Breast epithelium (tissue), 4 donors: Measurements from ENCODE around the gene GALNT2. TPM values are rescaled to one million over a fixed set of nuclear protein-coding genes. Genes with fewer than 3 reads are reported as not detected.

Experiments used
- DNase-seq, 2 donors: peaks; one replicate each; pipeline ENCODE4 v3.0.0-alpha.2; 2019; ENCODE audit warnings: low spot score in 2 of 2
- H3K27ac ChIP-seq, 2 donors: fragments of 200-600 bp; sonication (generic) in 1 of 2; one replicate each; pipeline ENCODE4 v1.5.1; 2016 to 2019; ENCODE audit warnings: mild to moderate bottlenecking in 1 of 2
- H3K27me3 ChIP-seq, 2 donors: fragments of 200-600 bp; sonication (generic) in 1 of 2; one replicate each; pipeline versions ENCODE4 v1.5.1 to v1.6.0; 2017 to 2019; ENCODE audit warnings: control low read depth in 1 of 2, mild to moderate bottlenecking in 1 of 2
- H3K36me3 ChIP-seq: fragments of 200-600 bp; one replicate; pipeline ENCODE4 v1.5.1; 2019
- H3K4me1 ChIP-seq, 2 donors: fragments of 200-600 bp; sonication (generic); one replicate each; pipeline ENCODE4 v1.5.1; 2016 to 2019; ENCODE audit warnings: control low read depth in 1 of 2
- H3K4me3 ChIP-seq, 3 donors: fragments of 200-600 bp; sonication (generic); 1 replicate in 2 of 3; 2 replicates in 1 of 3; pipeline ENCODE4 v1.5.1; 2016 to 2019; ENCODE audit warnings: mild to moderate bottlenecking in 3 of 3, moderate library complexity in 2 of 3
- H3K9me3 ChIP-seq, 2 donors: fragments of 200-600 bp; sonication (generic) in 1 of 2; one replicate each; pipeline ENCODE4 v1.5.1; 2016 to 2019; ENCODE audit warnings: control low read depth in 1 of 2
- POLR2A ChIP-seq: fragments of 450-650 bp; IDR thresholded peaks from one replicate; pipeline ENCODE4 v1.6.1; 2016; ENCODE audit warnings: antibody characterized with exemption, mild to moderate bottlenecking, moderate library complexity
- POLR2AphosphoS5 ChIP-seq, 3 donors: sonication (generic); formaldehyde crosslinking; IDR thresholded peaks; one replicate each; pipeline ENCODE4 v1.6.1; 2017; ENCODE audit warnings: antibody characterized with exemption in 3 of 3
- intact Hi-C: fragments of 100-400 bp; cut with DNase I; formaldehyde crosslinking; loops from one replicate; pipeline ENCODE4 v1.15.1; 2023; ENCODE audit warnings: low total_unique reads
- total RNA-seq, 3 donors: library from RNA; depleted of rRNA; stranded (reverse); fragments of >200 nt; gene quantifications; one replicate each; pipeline ENCODE4 v1.1.0, GENCODE V29; 2016
- TF ChIP-seq, protein P1 (sequence below), 3 donors: fragments of 450-650 bp; IDR thresholded peaks; one replicate each; pipeline ENCODE4 v1.5.1; 2016 to 2017; ENCODE audit warnings: antibody characterized with exemption in 3 of 3, mild to moderate bottlenecking in 3 of 3, moderate library complexity in 3 of 3

The GALNT2 gene
- total RNA-seq, 3 donors from 2014 or later: 27.4 to 53.0 (median 42.6) TPM

DNA sequence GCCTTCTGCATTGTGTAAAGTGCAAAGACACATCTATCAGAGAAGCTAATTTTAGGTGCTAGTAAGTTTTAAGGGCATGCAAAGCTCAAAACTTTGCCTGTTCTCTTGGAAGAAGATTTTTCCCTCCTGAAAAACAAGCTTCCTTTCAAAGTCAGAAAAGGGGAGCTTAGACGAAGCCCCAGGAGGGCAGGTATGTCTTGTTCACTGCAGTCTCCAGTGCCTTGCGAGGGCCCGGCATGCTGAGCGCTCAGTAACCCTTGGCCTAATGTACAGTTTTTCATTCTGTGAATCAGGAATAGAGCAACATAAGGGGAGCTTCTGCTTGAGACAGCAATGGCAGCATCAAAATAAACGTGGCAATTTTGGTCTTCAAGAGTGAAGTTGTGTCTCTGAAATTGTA, 35.0 kb downstream of the GALNT2 start:
- H3K4me3 ChIP-seq: no peak overlapping the region
- no peaks in the 10 kb centered on the region for H3K36me3 ChIP-seq
- no peak for DNase-seq
- TF ChIP-seq, protein P1, sequence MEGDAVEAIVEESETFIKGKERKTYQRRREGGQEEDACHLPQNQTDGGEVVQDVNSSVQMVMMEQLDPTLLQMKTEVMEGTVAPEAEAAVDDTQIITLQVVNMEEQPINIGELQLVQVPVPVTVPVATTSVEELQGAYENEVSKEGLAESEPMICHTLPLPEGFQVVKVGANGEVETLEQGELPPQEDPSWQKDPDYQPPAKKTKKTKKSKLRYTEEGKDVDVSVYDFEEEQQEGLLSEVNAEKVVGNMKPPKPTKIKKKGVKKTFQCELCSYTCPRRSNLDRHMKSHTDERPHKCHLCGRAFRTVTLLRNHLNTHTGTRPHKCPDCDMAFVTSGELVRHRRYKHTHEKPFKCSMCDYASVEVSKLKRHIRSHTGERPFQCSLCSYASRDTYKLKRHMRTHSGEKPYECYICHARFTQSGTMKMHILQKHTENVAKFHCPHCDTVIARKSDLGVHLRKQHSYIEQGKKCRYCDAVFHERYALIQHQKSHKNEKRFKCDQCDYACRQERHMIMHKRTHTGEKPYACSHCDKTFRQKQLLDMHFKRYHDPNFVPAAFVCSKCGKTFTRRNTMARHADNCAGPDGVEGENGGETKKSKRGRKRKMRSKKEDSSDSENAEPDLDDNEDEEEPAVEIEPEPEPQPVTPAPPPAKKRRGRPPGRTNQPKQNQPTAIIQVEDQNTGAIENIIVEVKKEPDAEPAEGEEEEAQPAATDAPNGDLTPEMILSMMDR (IDR thresholded peaks at IDR 0.05): no peak
- TF ChIP-seq POLR2A: no peak
- TF ChIP-seq POLR2AphosphoS5 (IDR thresholded peaks at IDR 0.05): no peak
- intact Hi-C loops: no loop called here
- no peaks in the 10 kb centered on the region for H3K9me3 ChIP-seq
- no peaks in the 10 kb centered on the region for H3K27me3 ChIP-seq
- peaks cover 3 to 9% of the 10 kb centered on the region in 2 donors for H3K4me1 ChIP-seq
- H3K27ac ChIP-seq: no peak overlapping the region

DNA sequence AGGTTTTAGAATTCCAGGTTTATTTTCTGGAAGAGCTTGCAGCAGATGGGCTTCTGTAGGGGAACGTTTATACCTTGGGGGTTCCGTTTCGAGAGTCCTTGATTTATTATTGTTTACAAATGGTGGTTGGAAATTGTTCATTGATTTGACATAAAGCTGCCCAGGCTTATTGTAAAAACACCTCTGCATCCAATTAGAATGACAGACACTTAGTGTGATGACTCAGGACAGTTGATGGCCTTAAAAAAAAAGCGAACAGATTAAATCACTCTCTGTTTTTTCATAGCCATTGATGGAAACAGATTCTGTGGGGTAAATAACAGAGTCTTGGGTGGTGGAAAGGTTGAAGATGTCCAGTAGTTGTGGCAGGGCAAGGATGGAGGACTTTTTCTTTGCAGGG, 35.4 kb downstream of the GALNT2 start:
- peaks cover 3 to 9% of the 10 kb centered on the region in 2 donors for H3K4me1 ChIP-seq
- no peaks in the 10 kb centered on the region for H3K9me3 ChIP-seq
- H3K36me3 ChIP-seq: no peaks in the 10 kb centered on the region
- intact Hi-C loops: no loop called here
- H3K27me3 ChIP-seq: no peaks in the 10 kb centered on the region
- H3K27ac ChIP-seq: no peak overlapping the region
- H3K4me3 ChIP-seq: no peak overlapping the region
- DNase-seq: no peak
- TF ChIP-seq, protein P1 (IDR thresholded peaks at IDR 0.05): no peak
- no peak for TF ChIP-seq POLR2AphosphoS5 (IDR thresholded peaks at IDR 0.05)
- TF ChIP-seq POLR2A: no peak

GRCh38 chr1:230103306-230104173, 36.5 kb downstream of the GALNT2 start:
- no peak overlapping the region for H3K4me3 ChIP-seq
- H3K4me1 ChIP-seq: peaks cover 3 to 9% of the 10 kb centered on the region in 2 donors
- TF ChIP-seq POLR2A: no peak
- TF ChIP-seq, protein P1 (IDR thresholded peaks at IDR 0.05): no peak
- no peak for TF ChIP-seq POLR2AphosphoS5 (IDR thresholded peaks at IDR 0.05)
- intact Hi-C loops: no loop called here
- no peaks in the 10 kb centered on the region for H3K9me3 ChIP-seq
- DNase-seq: no peak
- H3K27me3 ChIP-seq: no peaks in the 10 kb centered on the region
- H3K36me3 ChIP-seq: no peaks in the 10 kb centered on the region
- peak overlapping the region in 1 of 2 donors; percentile 81 for H3K27ac ChIP-seq

DNA sequence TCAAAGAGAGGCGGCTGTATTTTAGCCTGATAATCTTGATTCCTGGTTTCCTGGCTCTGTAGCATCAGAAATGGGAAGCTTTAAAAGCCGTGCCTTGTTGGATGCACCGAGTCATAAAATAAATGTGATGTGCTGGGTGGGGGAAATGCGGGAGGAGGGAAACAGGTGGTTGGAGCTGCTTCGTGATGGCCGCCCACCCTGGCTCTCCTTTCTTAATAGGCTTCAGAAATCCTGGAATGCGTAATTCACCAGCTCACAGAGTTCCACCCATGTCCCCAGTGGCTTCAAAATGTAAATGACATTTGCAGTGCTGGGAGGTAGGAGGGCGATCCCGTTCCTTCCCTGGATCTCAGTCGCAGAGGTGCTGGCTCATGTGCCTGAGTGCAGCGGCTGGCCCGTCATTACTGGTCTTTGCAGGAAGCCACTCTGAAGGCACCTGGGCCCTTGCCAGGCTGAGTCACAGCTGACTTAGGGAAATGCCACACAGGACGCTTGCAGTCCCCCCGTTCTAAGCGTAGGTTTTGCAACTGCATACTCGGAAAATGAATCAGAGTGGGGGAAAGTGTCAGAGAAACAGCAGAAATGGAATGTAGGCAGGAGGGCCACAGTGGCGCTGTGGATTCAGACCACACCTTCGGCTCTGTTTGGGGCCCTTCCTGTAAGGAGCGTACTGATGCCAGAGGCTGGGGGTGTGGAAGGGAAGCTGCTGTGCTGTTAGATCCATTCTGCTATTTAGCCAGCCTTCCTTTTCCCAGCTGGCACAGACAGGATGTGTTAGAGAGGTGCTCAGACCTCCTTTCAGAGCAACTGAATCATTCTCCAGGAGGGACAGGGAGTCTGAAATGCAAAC, 37.6 kb downstream of the GALNT2 start:
- H3K4me1 ChIP-seq: peaks cover 3 to 9% of the 10 kb centered on the region in 2 donors
- H3K27ac ChIP-seq: peak overlapping the region; percentile 77 to 81
- peak overlapping the region in 2 of 3 donors; percentile 21 to 26 for H3K4me3 ChIP-seq
- TF ChIP-seq POLR2AphosphoS5 (IDR thresholded peaks at IDR 0.05) (peak; percentile 65 to 94 (median 71)), POLR2A (no peak)
- TF ChIP-seq, protein P1 (IDR thresholded peaks at IDR 0.05): no peak
- intact Hi-C loops: no loop called here
- H3K9me3 ChIP-seq: no peaks in the 10 kb centered on the region
- no peaks in the 10 kb centered on the region for H3K36me3 ChIP-seq
- peak; percentile 94 for DNase-seq
- H3K27me3 ChIP-seq: no peaks in the 10 kb centered on the region
